Omental fat pad (tissue), 4 donors: ENCODE results near the gene SEMA3A. TPM values are rescaled to one million over a fixed set of nuclear protein-coding genes. Genes with fewer than 3 reads are reported as not detected.

Experiments
- ATAC-seq: fragments of 150-250 bp; one replicate; pipeline ENCODE4 v1.9.1; 2016; ENCODE audit warnings: mild to moderate bottlenecking, moderate library complexity; ENCODE audit not compliant: low FRiP score
- DNase-seq: peaks from one replicate; pipeline ENCODE4 v3.0.0-alpha.2; 2019; ENCODE audit warnings: low spot score
- total RNA-seq, 4 donors: library from RNA; depleted of rRNA; stranded (reverse); fragments of >200 nt; gene quantifications; one replicate each; pipeline ENCODE4 v1.1.0, GENCODE V29; 2016
- TF ChIP-seq, protein P1 (sequence below), 3 donors: fragments of 450-650 bp; IDR thresholded peaks; one replicate each; pipeline ENCODE4 v1.5.1; 2016 to 2017; ENCODE audit warnings: antibody characterized with exemption in 3 of 3, mild to moderate bottlenecking in 3 of 3, moderate library complexity in 2 of 3

SEMA3A gene
- total RNA-seq, 4 donors from 2014 or later, result 4.3 to 11.4 (median 7.4) TPM

- DNase-seq (no peak), ATAC-seq (no peak)
- TF ChIP-seq, protein P1, sequence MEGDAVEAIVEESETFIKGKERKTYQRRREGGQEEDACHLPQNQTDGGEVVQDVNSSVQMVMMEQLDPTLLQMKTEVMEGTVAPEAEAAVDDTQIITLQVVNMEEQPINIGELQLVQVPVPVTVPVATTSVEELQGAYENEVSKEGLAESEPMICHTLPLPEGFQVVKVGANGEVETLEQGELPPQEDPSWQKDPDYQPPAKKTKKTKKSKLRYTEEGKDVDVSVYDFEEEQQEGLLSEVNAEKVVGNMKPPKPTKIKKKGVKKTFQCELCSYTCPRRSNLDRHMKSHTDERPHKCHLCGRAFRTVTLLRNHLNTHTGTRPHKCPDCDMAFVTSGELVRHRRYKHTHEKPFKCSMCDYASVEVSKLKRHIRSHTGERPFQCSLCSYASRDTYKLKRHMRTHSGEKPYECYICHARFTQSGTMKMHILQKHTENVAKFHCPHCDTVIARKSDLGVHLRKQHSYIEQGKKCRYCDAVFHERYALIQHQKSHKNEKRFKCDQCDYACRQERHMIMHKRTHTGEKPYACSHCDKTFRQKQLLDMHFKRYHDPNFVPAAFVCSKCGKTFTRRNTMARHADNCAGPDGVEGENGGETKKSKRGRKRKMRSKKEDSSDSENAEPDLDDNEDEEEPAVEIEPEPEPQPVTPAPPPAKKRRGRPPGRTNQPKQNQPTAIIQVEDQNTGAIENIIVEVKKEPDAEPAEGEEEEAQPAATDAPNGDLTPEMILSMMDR (IDR thresholded peaks at IDR 0.05), result no peak
These were observed 4.6 kb upstream of the SEMA3A start for GRCh38 chr7:84199216-84199615.

GRCh38 chr7:84196084-84196503 lies 1.5 kb upstream of the SEMA3A start:
- peak; percentile 63 for ATAC-seq
- TF ChIP-seq, protein P1 (IDR thresholded peaks at IDR 0.05), result no peak
- DNase-seq, result no peak

DNA sequence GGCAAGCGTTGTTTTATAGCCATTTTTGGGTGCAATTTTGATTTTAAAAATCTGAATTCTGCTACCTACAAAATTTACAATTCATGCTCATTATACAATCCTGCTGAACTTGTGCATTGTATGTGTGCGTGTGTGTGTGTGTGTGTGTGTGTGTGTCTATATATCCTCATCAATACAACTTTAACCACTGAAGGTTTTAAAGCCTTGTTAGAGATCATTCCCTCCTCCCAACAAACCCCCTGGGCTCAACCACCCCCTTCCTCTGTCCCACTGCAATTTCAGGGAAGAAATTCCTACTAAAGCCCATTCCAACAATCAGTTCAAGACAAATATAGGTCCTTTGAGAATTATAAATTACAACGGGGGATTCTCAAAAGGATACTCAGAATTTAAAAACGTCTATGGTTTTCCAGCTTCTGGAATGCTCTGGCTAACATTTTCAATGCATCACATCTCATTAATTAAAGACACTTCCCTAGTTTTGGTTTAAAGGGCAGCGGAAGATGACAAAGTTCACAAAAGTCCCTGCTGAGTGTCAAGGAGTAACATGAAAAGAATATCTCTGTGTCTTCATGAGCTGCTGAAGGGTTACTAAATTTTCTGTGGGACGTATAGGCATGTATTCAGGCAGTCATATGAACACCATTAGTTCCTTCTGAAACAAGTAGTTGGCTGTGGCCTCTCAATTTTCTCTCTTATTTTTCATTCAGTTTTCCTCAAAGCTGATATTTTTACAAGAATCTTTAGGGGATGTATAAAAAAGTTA lies 889 bp upstream of the SEMA3A start:
- TF ChIP-seq, protein P1 (IDR thresholded peaks at IDR 0.05), result no peak
- peak; percentile 14 for ATAC-seq

GRCh38 chr7:84193747-84194146 lies 842 bp downstream of the SEMA3A start:
- no peak for ATAC-seq
- TF ChIP-seq, protein P1 (IDR thresholded peaks at IDR 0.05), result no peak
- DNase-seq, result no peak

More for the DNA sequence above, 889 bp upstream of the SEMA3A start:
- DNase-seq, result no peak

- TF ChIP-seq, protein P1 (IDR thresholded peaks at IDR 0.05), result no peak
- no peak for DNase-seq
- no peak for ATAC-seq
These were observed 2.7 kb downstream of the SEMA3A start for GRCh38 chr7:84191842-84192241.

- DNase-seq (no peak), ATAC-seq (no peak)
- TF ChIP-seq, protein P1 (IDR thresholded peaks at IDR 0.05), result no peak
These were observed 3.3 kb downstream of the SEMA3A start for GRCh38 chr7:84191261-84191660.
